Cardiac muscle cell (in vitro differentiated cells and primary cell): Measurements from ENCODE around the gene TSSK3. TPM values are rescaled to one million over a fixed set of nuclear protein-coding genes. Genes with fewer than 3 reads are reported as not detected.

Experiments
- DNase-seq, 2 donors: peaks; one replicate each; pipeline versions ENCODE4 v3.0.0 to v3.0.0-alpha.2; 2010 to 2017; ENCODE audit warnings: low read depth in 1 of 2, low spot score in 1 of 2
- H3K27ac ChIP-seq: fragments of 200-600 bp; sonication (generic); 2 replicates; pipeline ENCODE4 v1.5.1; 2016
- H3K27me3 ChIP-seq: fragments of 200-600 bp; sonication (generic); 2 replicates; pipeline ENCODE4 v1.6.0; 2016; ENCODE audit warnings: control low read depth
- H3K36me3 ChIP-seq: fragments of 200-600 bp; sonication (generic); 2 replicates; pipeline ENCODE4 v1.5.1; 2016; ENCODE audit warnings: control low read depth
- H3K4me1 ChIP-seq: fragments of 200-600 bp; sonication (generic); 2 replicates; pipeline ENCODE4 v1.8.1; 2017; ENCODE audit warnings: low read depth, mild to moderate bottlenecking, mixed run types
- H3K4me3 ChIP-seq: fragments of 200-600 bp; sonication (generic); 2 replicates; pipeline ENCODE4 v1.5.1; 2016; ENCODE audit warnings: mild to moderate bottlenecking
- H3K9me3 ChIP-seq: fragments of 200-600 bp; sonication (generic); 2 replicates; pipeline ENCODE4 v1.5.1; 2017; ENCODE audit warnings: low read depth, mild to moderate bottlenecking, control low read depth
- polyA plus RNA-seq: library from polyadenylated mRNA; unstranded; fragments of >200 nt; fragmentation: Nextera tagmentation; extraction: Ambion mirVana; gene quantifications from 2 replicates; pipeline ENCODE4 v1.2.1, GENCODE V29; 2016
- total RNA-seq: library from RNA; depleted of rRNA; stranded (reverse); fragments of >200 nt; gene quantifications from 2 replicates; pipeline ENCODE4 v1.2.3, GENCODE V29; 2016
- TF ChIP-seq, protein P1 (sequence below): IDR thresholded peaks from 2 replicates; pipeline ENCODE4 v1.5.1; 2012; ENCODE audit warnings: low read depth, mild to moderate bottlenecking, low read length

The TSSK3 gene
- total and polyA plus RNA-seq, 2 experiments from 2014 or later, result 4.5 to 8.0 TPM

DNA sequence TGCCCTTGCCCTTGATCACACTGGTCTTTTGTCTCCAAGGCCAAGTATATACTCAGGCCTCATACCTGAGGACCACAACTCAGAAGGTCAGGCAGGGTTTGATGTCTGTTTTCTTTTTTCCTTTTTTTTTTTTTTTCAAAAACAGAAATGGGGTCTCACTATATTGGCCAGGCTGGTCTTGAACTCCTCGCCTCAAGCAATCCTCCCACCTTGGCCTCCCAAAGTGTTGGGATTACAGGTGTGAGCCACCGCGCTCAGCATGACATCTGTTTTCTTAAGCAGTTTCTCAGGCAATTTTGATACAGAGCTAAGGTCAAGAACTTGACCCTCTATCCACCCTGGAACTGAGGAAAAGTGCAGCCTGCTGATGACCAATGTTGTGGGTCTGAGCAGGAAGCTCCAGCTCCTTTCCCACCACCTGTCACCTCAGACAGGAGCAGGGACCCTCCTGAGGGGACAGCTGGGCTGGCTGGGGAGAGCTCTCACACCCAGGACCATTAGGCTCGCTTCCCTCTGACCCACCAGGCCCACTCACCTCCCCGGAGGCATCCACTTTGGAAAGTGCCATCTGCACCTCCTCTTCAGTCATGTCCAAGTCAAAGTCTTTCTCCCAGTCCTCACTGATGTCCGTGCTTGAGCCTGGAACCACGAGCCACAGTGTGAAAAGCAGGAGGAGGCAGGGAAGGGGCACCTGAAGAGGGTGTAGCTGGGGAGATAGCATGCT, 5.7 kb downstream of the TSSK3 start:
- no peaks in the 10 kb centered on the region for H3K9me3 ChIP-seq
- H3K27ac ChIP-seq, result no peak overlapping the region
- no peak for DNase-seq
- no peak overlapping the region for H3K4me3 ChIP-seq
- H3K4me1 ChIP-seq, result no peaks in the 10 kb centered on the region
- H3K36me3 ChIP-seq, result peaks cover 31% of the 10 kb centered on the region
- TF ChIP-seq, protein P1, sequence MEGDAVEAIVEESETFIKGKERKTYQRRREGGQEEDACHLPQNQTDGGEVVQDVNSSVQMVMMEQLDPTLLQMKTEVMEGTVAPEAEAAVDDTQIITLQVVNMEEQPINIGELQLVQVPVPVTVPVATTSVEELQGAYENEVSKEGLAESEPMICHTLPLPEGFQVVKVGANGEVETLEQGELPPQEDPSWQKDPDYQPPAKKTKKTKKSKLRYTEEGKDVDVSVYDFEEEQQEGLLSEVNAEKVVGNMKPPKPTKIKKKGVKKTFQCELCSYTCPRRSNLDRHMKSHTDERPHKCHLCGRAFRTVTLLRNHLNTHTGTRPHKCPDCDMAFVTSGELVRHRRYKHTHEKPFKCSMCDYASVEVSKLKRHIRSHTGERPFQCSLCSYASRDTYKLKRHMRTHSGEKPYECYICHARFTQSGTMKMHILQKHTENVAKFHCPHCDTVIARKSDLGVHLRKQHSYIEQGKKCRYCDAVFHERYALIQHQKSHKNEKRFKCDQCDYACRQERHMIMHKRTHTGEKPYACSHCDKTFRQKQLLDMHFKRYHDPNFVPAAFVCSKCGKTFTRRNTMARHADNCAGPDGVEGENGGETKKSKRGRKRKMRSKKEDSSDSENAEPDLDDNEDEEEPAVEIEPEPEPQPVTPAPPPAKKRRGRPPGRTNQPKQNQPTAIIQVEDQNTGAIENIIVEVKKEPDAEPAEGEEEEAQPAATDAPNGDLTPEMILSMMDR, result no peak
- H3K27me3 ChIP-seq, result no peaks in the 10 kb centered on the region

DNA sequence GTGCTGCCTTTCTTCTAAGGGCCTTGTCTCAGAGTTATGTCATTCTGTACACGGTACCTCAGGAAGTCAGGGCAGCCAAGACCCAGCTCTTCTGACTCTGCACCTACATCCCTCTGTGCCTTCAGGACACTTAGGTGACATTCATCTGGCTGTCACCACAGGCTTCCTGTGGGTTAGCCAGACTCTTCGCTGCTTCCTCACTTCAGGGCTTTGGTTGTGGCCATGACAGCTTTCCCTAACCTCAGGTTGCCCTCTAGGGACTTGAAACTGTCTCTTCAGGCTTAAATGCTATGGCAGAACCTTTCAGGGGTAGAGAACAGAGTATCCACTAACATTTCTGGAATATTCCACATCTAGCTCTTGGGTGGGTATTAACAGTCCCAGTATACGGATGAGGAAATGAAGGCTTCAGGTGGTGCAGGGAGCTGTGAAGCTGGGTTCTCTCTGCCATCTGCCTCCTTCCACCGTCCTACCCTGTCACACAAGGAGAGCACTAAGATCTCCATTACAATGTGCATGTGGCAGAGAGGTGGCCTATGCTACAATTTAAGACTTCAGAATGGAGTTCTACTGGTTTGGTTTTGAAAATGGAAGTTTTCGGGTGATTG, 9.9 kb downstream of the TSSK3 start:
- Histone ChIP-seq H3K4me1 (no peaks in the 10 kb centered on the region), H3K27ac (no peak overlapping the region), H3K36me3 (peaks cover 45% of the 10 kb centered on the region), H3K9me3 (no peaks in the 10 kb centered on the region), H3K27me3 (no peaks in the 10 kb centered on the region), H3K4me3 (no peak overlapping the region)
- DNase-seq, result no peak
- TF ChIP-seq, protein P1, result no peak

DNA sequence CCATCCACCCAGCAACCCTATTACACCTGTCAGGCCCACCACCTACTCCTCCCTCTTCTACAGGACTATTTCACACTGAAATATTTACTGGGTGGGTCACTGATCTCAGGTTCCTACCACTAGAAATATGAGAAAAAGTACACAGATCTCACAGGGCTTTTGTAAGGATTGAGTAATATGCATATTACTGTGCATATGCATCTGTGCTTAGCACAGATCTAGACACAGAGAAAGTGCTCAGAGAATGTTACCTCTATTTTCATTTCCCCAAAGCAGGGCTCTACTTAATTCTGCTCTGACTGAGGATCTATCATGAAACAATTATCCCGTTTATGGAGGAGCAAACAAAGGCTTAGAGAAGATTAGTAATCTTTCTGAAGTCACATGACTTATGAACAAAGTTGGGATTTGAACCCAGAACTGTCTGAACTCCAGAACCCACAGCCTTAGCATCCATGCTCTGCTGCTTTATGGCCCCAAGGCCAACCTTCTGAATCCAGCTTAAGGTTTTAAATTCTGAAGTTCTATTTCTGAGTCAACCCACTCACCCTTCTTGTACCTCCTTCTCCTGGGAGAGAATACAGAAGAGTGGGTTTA, 11.8 kb downstream of the TSSK3 start:
- H3K36me3 ChIP-seq, result peaks cover 40% of the 10 kb centered on the region
- H3K27me3 ChIP-seq, result no peaks in the 10 kb centered on the region
- no peak overlapping the region for H3K4me3 ChIP-seq
- DNase-seq, result no peak
- no peaks in the 10 kb centered on the region for H3K9me3 ChIP-seq
- no peak overlapping the region for H3K27ac ChIP-seq
- H3K4me1 ChIP-seq, result no peaks in the 10 kb centered on the region
- TF ChIP-seq, protein P1, result no peak

DNA sequence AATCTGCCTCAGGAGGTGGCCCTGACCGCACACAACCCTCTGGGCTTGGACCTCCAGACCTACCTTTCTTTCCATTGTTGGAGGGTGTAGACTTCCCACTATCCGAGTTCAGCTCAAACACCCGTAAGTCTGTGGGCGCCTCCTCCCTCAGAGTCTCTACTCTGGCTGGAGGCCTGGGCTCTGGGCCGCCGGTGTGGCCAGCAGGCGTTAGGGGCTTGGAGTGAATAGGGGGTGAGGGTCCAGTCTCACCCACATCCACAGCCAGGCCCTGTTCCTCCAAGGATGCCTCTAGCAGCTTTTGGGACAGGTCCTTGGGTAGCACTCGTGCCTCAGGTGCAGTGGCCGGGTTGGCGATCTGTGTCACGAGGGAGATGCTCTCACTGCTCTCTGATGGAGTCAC, 13.9 kb downstream of the TSSK3 start:
- DNase-seq, result no peak
- Histone ChIP-seq H3K36me3 (peaks cover 50% of the 10 kb centered on the region), H3K9me3 (no peaks in the 10 kb centered on the region), H3K4me3 (no peak overlapping the region), H3K27me3 (no peaks in the 10 kb centered on the region), H3K27ac (no peak overlapping the region), H3K4me1 (no peaks in the 10 kb centered on the region)
- TF ChIP-seq, protein P1, result no peak

DNA sequence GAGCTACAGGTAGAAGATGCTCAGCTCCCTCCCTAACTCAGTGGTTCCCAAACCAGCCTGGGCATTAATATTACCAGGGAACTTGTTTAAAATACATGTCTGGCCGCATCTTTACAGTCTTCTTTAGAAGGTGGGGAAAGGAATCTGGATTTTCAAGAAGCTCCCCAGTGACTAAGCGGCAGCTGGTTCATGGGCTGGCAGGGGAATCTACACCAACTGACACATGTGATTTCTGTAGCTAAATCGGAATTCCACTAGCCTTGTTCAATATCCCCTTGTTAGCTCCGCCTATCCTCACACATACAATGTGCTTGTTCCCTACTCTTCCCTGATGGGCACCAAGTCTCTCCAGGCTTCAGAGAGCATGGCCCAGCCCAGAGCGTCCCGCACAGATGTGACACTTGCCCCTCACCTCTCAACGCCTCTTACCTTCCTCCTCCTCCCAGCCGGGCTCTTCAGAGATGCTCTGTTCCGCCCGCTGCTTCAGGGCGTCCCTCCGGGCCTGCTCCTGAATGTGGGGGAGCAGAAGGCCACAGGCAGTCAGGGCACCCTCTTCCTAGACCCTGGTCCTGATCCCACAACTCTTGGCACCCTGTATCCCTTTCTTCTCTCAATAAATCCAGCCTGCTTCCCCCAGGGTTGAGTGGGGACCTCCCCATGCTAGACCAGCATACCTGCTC, 15.3 kb downstream of the TSSK3 start:
- Histone ChIP-seq H3K36me3 (peaks cover 58% of the 10 kb centered on the region), H3K27me3 (no peaks in the 10 kb centered on the region), H3K4me3 (no peak overlapping the region), H3K9me3 (no peaks in the 10 kb centered on the region), H3K27ac (no peak overlapping the region), H3K4me1 (no peaks in the 10 kb centered on the region)
- DNase-seq, result no peak
- TF ChIP-seq, protein P1, result no peak
